ENCODE measurements around the gene NUDT16L1.

GRCh38 chr16:4697848-4698291 is 4.5 kb downstream of the NUDT16L1 start:
- TF ChIP-seq CTCF (IDR thresholded peaks at IDR 0.05) (no peak), POLR2A (IDR thresholded peaks at IDR 0.05) (no peak)
